Neuronal stem cell (in vitro differentiated cells): ENCODE results near the gene CDC42EP4.

ENCODE experiments used
- DNase-seq: peaks from one replicate; pipeline ENCODE4 v3.0.0-alpha.2; 2013; ENCODE audit warnings: low spot score
- H2AFZ ChIP-seq: one replicate; pipeline ENCODE4 v1.6.1; 2013; ENCODE audit warnings: mild to moderate bottlenecking, low read length, inconsistent platforms
- H2AK5ac ChIP-seq: 2 replicates; pipeline ENCODE4 v1.6.1; 2013; ENCODE audit warnings: low read depth, mild to moderate bottlenecking, inconsistent platforms, low read length, moderate library complexity, mixed read lengths
- H2BK120ac ChIP-seq: 2 replicates; pipeline ENCODE4 v1.6.1; 2013; ENCODE audit warnings: low read depth, mild to moderate bottlenecking, inconsistent platforms, low read length, moderate library complexity, mixed read lengths
- H2BK12ac ChIP-seq: one replicate; pipeline ENCODE4 v1.6.1; 2013; ENCODE audit warnings: low read length, inconsistent platforms
- H2BK15ac ChIP-seq: 2 replicates; pipeline ENCODE4 v1.6.1; 2013; ENCODE audit warnings: mild to moderate bottlenecking, low read length, inconsistent platforms, mixed read lengths
- H2BK5ac ChIP-seq: one replicate; pipeline ENCODE4 v1.6.1; 2013; ENCODE audit warnings: inconsistent platforms, mild to moderate bottlenecking, low read length, moderate library complexity
- H3K14ac ChIP-seq: one replicate; pipeline ENCODE4 v1.6.1; 2013; ENCODE audit warnings: low read length, inconsistent platforms
- H3K18ac ChIP-seq: 2 replicates; pipeline ENCODE4 v1.6.1; 2013; ENCODE audit warnings: low read length, inconsistent platforms
- H3K23ac ChIP-seq: 2 replicates; pipeline ENCODE4 v1.6.1; 2013; ENCODE audit warnings: low read depth, mild to moderate bottlenecking, mixed read lengths, low read length, inconsistent platforms; ENCODE audit not compliant: poor library complexity
- H3K27ac ChIP-seq: replicated peaks from 3 replicates; pipeline ENCODE4 v1.5.1; 2013; ENCODE audit warnings: low read length, inconsistent platforms
- H3K27me3 ChIP-seq, 3 experiments: 2 replicates each; pipeline ENCODE4 v1.6.1; 2013; ENCODE audit warnings: low read length in 3 of 3, mild to moderate bottlenecking in 2 of 3, inconsistent platforms in 1 of 3, low read depth in 1 of 3, mixed read lengths in 1 of 3, moderate library complexity in 1 of 3; ENCODE audit not compliant: control insufficient read depth in 3 of 3, insufficient read depth in 3 of 3
- H3K36me3 ChIP-seq, 2 donors: replicated peaks in 1 of 2; 2 replicates each; pipeline ENCODE4 v1.6.1; 2013; ENCODE audit warnings: low read length in 2 of 2; ENCODE audit not compliant: control insufficient read depth in 2 of 2, insufficient read depth in 2 of 2
- H3K4ac ChIP-seq: 2 replicates; pipeline ENCODE4 v1.6.1; 2013; ENCODE audit warnings: inconsistent platforms, mild to moderate bottlenecking, low read length, moderate library complexity
- H3K4me1 ChIP-seq, 2 donors: 1 replicate in 1 of 2; 2 replicates in 1 of 2; pipeline ENCODE4 v1.6.1; 2013; ENCODE audit warnings: low read length in 2 of 2, low read depth in 1 of 2; ENCODE audit not compliant: control insufficient read depth in 2 of 2, insufficient read depth in 1 of 2
- H3K4me2 ChIP-seq: one replicate; pipeline ENCODE4 v1.6.1; 2013; ENCODE audit warnings: mild to moderate bottlenecking, low read length, inconsistent platforms; ENCODE audit not compliant: insufficient read depth, poor library complexity, severe bottlenecking
- H3K4me3 ChIP-seq, 2 donors: 2 replicates each; pipeline ENCODE4 v1.5.1; 2013; ENCODE audit warnings: low read length in 2 of 2, mild to moderate bottlenecking in 2 of 2, inconsistent platforms in 1 of 2, moderate library complexity in 1 of 2
- H3K79me1 ChIP-seq: one replicate; pipeline ENCODE4 v1.6.1; 2013; ENCODE audit warnings: low read depth, mild to moderate bottlenecking, inconsistent platforms, low read length, moderate library complexity
- H3K9ac ChIP-seq: one replicate; pipeline ENCODE4 v1.6.1; 2013; ENCODE audit warnings: mild to moderate bottlenecking, low read depth, low read length, inconsistent platforms; ENCODE audit not compliant: poor library complexity
- H3K9me3 ChIP-seq, 2 donors: replicated peaks in 1 of 2; 2 replicates each; pipeline versions ENCODE3 to v1.6.1; 2013; ENCODE audit warnings: low read length in 2 of 2, mild to moderate bottlenecking in 2 of 2, inconsistent platforms in 1 of 2, low read depth in 1 of 2, mixed read lengths in 1 of 2, moderate library complexity in 1 of 2; ENCODE audit not compliant: control insufficient read depth in 2 of 2, insufficient read depth in 1 of 2
- H4K8ac ChIP-seq: one replicate; pipeline ENCODE4 v1.6.1; 2013; ENCODE audit warnings: low read depth, mild to moderate bottlenecking, inconsistent platforms, low read length, moderate library complexity
- H4K91ac ChIP-seq: one replicate; pipeline ENCODE4 v1.6.1; 2013; ENCODE audit warnings: low read length, low read depth, mild to moderate bottlenecking, inconsistent platforms; ENCODE audit not compliant: poor library complexity
- WGBS, 2 donors: extraction: QIAGEN DNeasy Blood & Tissue Kit; methylation state at CpG; one replicate each; pipeline ENCODE4 v1.1.7; 2013; ENCODE audit warnings: missing lambda C conversion rate in 2 of 2, mixed read lengths in 1 of 2; ENCODE audit not compliant: insufficient read length in 2 of 2, insufficient replicate concordance in 1 of 2; ENCODE audit errors: extremely low coverage in 2 of 2; 5-methylcytosine and 5-hydroxymethylcytosine counted together

Gene CDC42EP4

GRCh38 chr17:73278465-73279453 lies 33.0 kb downstream of the CDC42EP4 start:
- H3K27me3 ChIP-seq: no peaks in the 10 kb centered on the region
- no peak overlapping the region for H2BK15ac ChIP-seq
- peak overlapping the region; percentile 21 for H3K9ac ChIP-seq
- H3K4ac ChIP-seq: no peak overlapping the region
- no peaks in the 10 kb centered on the region for H3K36me3 ChIP-seq
- no peak overlapping the region for H3K27ac ChIP-seq
- H2BK5ac ChIP-seq: no peak overlapping the region
- H3K4me3 ChIP-seq: no peak overlapping the region
- peak overlapping the region; percentile 52 for H3K18ac ChIP-seq
- H3K9me3 ChIP-seq: no peaks in the 10 kb centered on the region
- peak overlapping the region; percentile 30 for H2BK12ac ChIP-seq
- no CpG with 5 or more reads among the region's 14 CpGs for WGBS, 2 donors
- no peak overlapping the region for H2BK120ac ChIP-seq
- H2AFZ ChIP-seq: no peak overlapping the region
- no peak overlapping the region for H4K8ac ChIP-seq
- H3K4me2 ChIP-seq: no peak overlapping the region
- H3K4me1 ChIP-seq: peaks cover 5 to 15% of the 10 kb centered on the region in 2 donors
- DNase-seq: no peak
- H3K79me1 ChIP-seq: peaks cover 4% of the 10 kb centered on the region
- H3K23ac ChIP-seq: peak overlapping the region; percentile 65
- peak overlapping the region; percentile 53 for H2AK5ac ChIP-seq
- H3K14ac ChIP-seq: no peak overlapping the region
- H4K91ac ChIP-seq: no peak overlapping the region

- Histone ChIP-seq H3K4me2 (no peak overlapping the region), H3K18ac (no peak overlapping the region), H2AK5ac (no peak overlapping the region), H3K4me1 (peaks cover 0 to 10% of the 10 kb centered on the region in 2 donors), H2BK12ac (no peak overlapping the region), H3K79me1 (peaks cover 1% of the 10 kb centered on the region), H4K91ac (no peak overlapping the region), H3K4me3 (no peak overlapping the region), H3K23ac (no peak overlapping the region), H3K9me3 (no peaks in the 10 kb centered on the region), H3K27ac (no peak overlapping the region), H2AFZ (no peak overlapping the region), H2BK5ac (no peak overlapping the region), H3K14ac (no peak overlapping the region), H2BK15ac (no peak overlapping the region), H3K4ac (no peak overlapping the region), H2BK120ac (no peak overlapping the region), H3K27me3 (no peaks in the 10 kb centered on the region), H4K8ac (no peak overlapping the region), H3K9ac (no peak overlapping the region), H3K36me3 (no peaks in the 10 kb centered on the region)
- no CpG with 5 or more reads among the region's 7 CpGs for WGBS, 2 donors
- DNase-seq: no peak
Observed at GRCh38 chr17:73278049-73278464, 33.7 kb downstream of the CDC42EP4 start.

- no peak overlapping the region for H2BK15ac ChIP-seq
- no peak overlapping the region for H3K27ac ChIP-seq
- H4K91ac ChIP-seq: no peak overlapping the region
- H3K36me3 ChIP-seq: no peaks in the 10 kb centered on the region
- no peaks in the 10 kb centered on the region for H3K79me1 ChIP-seq
- no peak overlapping the region for H3K4me2 ChIP-seq
- no peak overlapping the region for H2BK12ac ChIP-seq
- peak overlapping the region; percentile 22 for H2AK5ac ChIP-seq
- H4K8ac ChIP-seq: no peak overlapping the region
- H3K4me1 ChIP-seq: peaks cover 0 to 3% of the 10 kb centered on the region in 2 donors
- H3K18ac ChIP-seq: no peak overlapping the region
- H3K4me3 ChIP-seq: no peak overlapping the region
- no peak overlapping the region for H3K4ac ChIP-seq
- WGBS, 2 donors: no CpG with 5 or more reads among the region's 4 CpGs
- no peak overlapping the region for H2BK5ac ChIP-seq
- no peak overlapping the region for H3K14ac ChIP-seq
- peaks cover 0 to 3% of the 10 kb centered on the region in 2 donors for H3K9me3 ChIP-seq
- H3K9ac ChIP-seq: no peak overlapping the region
- no peak overlapping the region for H2AFZ ChIP-seq
- H3K27me3 ChIP-seq: no peaks in the 10 kb centered on the region
- no peak for DNase-seq
- H3K23ac ChIP-seq: no peak overlapping the region
- H2BK120ac ChIP-seq: no peak overlapping the region
Observed at GRCh38 chr17:73274490-73274889, 37.3 kb downstream of the CDC42EP4 start.

GRCh38 chr17:73272906-73273218 lies 38.9 kb downstream of the CDC42EP4 start:
- Histone ChIP-seq H3K23ac (no peak overlapping the region), H3K36me3 (no peaks in the 10 kb centered on the region), H2BK12ac (peak overlapping the region; percentile 90), H3K27me3 (no peaks in the 10 kb centered on the region), H3K9ac (no peak overlapping the region), H4K91ac (no peak overlapping the region), H3K27ac (no peak overlapping the region), H4K8ac (no peak overlapping the region), H3K4me1 (peaks cover 2 to 5% of the 10 kb centered on the region in 2 donors), H3K79me1 (no peaks in the 10 kb centered on the region), H2AK5ac (no peak overlapping the region), H2BK15ac (no peak overlapping the region), H2AFZ (peak overlapping the region; percentile 17), H3K4ac (no peak overlapping the region), H3K9me3 (peaks cover 0 to 3% of the 10 kb centered on the region in 2 donors), H2BK120ac (no peak overlapping the region), H3K4me2 (no peak overlapping the region), H3K4me3 (no peak overlapping the region), H3K14ac (no peak overlapping the region), H3K18ac (peak overlapping the region; percentile 85), H2BK5ac (no peak overlapping the region)
- DNase-seq: no peak
- WGBS, 2 donors: no CpG with 5 or more reads among the region's 8 CpGs
